Lung (tissue), 12 donors: ENCODE results near the gene MAPK4. TPM values are rescaled to one million over a fixed set of nuclear protein-coding genes. Genes with fewer than 3 reads are reported as not detected.

Experiments used
- ATAC-seq: fragments of 200-7000 bp; cut with Tn5 transposase; one replicate; pipeline ENCODE4 v1.9.1; 2020; ENCODE audit warnings: moderate number of reproducible peaks; ENCODE audit not compliant: insufficient read depth, low FRiP score
- DNase-seq, 3 donors: peaks; one replicate each; pipeline ENCODE4 v3.0.0-alpha.2; 2013 to 2017
- H3K27ac ChIP-seq, 2 donors: one replicate each; pipeline ENCODE4 v1.5.1; 2013; ENCODE audit warnings: mild to moderate bottlenecking in 2 of 2, moderate library complexity in 2 of 2, control low read depth in 1 of 2, inconsistent platforms in 1 of 2, low read depth in 1 of 2, low read length in 1 of 2
- H3K27me3 ChIP-seq, 3 donors: one replicate each; pipeline ENCODE4 v1.5.1; 2013; ENCODE audit warnings: low read length in 2 of 3; ENCODE audit not compliant: control insufficient read depth in 3 of 3, insufficient read depth in 3 of 3
- H3K36me3 ChIP-seq, 4 donors: one replicate each; pipeline ENCODE4 v1.5.1; 2013; ENCODE audit warnings: low read length in 4 of 4, mild to moderate bottlenecking in 1 of 4, moderate library complexity in 1 of 4; ENCODE audit not compliant: control insufficient read depth in 4 of 4, insufficient read depth in 4 of 4
- H3K4me1 ChIP-seq, 5 donors: one replicate each; pipeline ENCODE4 v1.5.1; 2013; ENCODE audit warnings: low read length in 5 of 5, mild to moderate bottlenecking in 2 of 5, moderate library complexity in 1 of 5; ENCODE audit not compliant: control insufficient read depth in 5 of 5, insufficient read depth in 5 of 5
- H3K4me3 ChIP-seq: one replicate; pipeline ENCODE4 v1.5.1; 2013; ENCODE audit warnings: mild to moderate bottlenecking, control low read depth, moderate library complexity
- H3K9ac ChIP-seq, 2 donors: one replicate each; pipeline ENCODE4 v1.5.1; 2013; ENCODE audit warnings: low read length in 2 of 2, control low read depth in 1 of 2; ENCODE audit not compliant: insufficient read depth in 1 of 2
- H3K9me3 ChIP-seq, 4 donors: one replicate each; pipeline ENCODE4 v1.5.1; 2013; ENCODE audit warnings: low read length in 3 of 4, mild to moderate bottlenecking in 1 of 4, moderate library complexity in 1 of 4; ENCODE audit not compliant: control insufficient read depth in 4 of 4, insufficient read depth in 3 of 4
- WGBS, 2 donors: extraction: QIAGEN DNeasy Blood & Tissue Kit; methylation state at CpG; one replicate each; pipeline ENCODE4 v1.1.7; 2013; 5-methylcytosine and 5-hydroxymethylcytosine counted together
- polyA plus RNA-seq, 2 donors: library from polyadenylated mRNA; stranded (reverse); fragments of 200-250 nt; gene quantifications; one replicate each; pipeline ENCODE4 v1.2.1, GENCODE V29; 2013
- total RNA-seq, 2 donors: library from RNA; depleted of rRNA in 1 of 2; stranded (reverse); fragments of >200 nt in 1 of 2; gene quantifications; one replicate each; pipeline ENCODE4 v1.2.1, GENCODE V29; 2014 to 2021
- TF ChIP-seq, protein P1 (sequence below): IDR thresholded peaks from 2 replicates; pipeline ENCODE4 v1.5.1; 2012; ENCODE audit warnings: mild to moderate bottlenecking; ENCODE audit errors: control extremely low read depth, extremely low read depth
- donor health status: control.
- donor health status: control.
- donor health status: Bipolar disorder and iron deficiency.
- donor health status: healthy.
- donor health status: DM: yes; HTN: yes; CAD: no.

The MAPK4 gene
- total and polyA plus RNA-seq, 4 donors, result 1.8 to 10.7 (median 3.9) TPM

DNA sequence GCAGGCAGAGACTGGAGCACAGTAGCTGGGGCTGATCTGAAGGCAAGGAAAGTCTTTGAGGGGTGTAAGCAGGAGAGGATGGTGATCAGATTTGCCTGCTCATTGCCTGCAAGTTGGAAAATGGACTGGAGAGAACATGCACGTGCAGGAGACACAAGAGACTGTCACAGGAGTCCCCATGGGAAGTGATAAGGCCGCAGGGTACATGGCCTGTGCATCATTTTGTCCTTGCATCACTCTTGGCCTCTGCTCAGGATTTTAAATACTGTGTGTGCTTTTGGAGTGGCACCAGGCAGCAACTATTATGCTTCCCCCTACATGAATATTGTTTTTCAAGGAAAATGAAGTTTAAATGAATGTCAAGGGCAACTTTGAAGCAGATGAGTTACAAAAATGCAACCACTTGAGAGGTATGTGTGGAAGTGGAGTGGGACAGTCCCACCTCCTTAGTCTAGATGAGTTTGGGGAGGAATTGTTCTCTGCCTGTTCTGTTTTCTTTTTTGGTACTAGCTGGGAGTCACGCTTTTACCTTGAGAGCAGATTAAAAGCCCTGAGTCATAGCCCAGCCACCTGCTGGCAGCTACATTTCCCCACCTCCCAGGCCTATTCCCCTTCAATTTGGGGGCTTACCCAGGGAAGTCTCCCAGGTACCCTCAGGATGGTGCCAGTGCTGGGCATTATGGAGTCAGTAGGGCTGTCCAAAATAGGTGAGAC lies 19.3 kb downstream of the MAPK4 start:
- Histone ChIP-seq H3K4me3 (no peak overlapping the region), H3K36me3 (no peaks in the 10 kb centered on the region), H3K9ac (no peak overlapping the region), H3K27ac (peak overlapping the region in 1 of 2 donors; percentile 41), H3K4me1 (peaks cover 0 to 1% (median 0%) of the 10 kb centered on the region in 5 donors), H3K9me3 (peaks cover 0 to 4% (median 0%) of the 10 kb centered on the region in 4 donors), H3K27me3 (peaks cover 0 to 4% (median 0%) of the 10 kb centered on the region in 3 donors)
- ATAC-seq (no peak), DNase-seq (no peak)
- 75 to 79% methylated on average over 3 of the region's 3 CpGs for WGBS, 2 donors
- TF ChIP-seq, protein P1, sequence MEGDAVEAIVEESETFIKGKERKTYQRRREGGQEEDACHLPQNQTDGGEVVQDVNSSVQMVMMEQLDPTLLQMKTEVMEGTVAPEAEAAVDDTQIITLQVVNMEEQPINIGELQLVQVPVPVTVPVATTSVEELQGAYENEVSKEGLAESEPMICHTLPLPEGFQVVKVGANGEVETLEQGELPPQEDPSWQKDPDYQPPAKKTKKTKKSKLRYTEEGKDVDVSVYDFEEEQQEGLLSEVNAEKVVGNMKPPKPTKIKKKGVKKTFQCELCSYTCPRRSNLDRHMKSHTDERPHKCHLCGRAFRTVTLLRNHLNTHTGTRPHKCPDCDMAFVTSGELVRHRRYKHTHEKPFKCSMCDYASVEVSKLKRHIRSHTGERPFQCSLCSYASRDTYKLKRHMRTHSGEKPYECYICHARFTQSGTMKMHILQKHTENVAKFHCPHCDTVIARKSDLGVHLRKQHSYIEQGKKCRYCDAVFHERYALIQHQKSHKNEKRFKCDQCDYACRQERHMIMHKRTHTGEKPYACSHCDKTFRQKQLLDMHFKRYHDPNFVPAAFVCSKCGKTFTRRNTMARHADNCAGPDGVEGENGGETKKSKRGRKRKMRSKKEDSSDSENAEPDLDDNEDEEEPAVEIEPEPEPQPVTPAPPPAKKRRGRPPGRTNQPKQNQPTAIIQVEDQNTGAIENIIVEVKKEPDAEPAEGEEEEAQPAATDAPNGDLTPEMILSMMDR, result no peak

DNA sequence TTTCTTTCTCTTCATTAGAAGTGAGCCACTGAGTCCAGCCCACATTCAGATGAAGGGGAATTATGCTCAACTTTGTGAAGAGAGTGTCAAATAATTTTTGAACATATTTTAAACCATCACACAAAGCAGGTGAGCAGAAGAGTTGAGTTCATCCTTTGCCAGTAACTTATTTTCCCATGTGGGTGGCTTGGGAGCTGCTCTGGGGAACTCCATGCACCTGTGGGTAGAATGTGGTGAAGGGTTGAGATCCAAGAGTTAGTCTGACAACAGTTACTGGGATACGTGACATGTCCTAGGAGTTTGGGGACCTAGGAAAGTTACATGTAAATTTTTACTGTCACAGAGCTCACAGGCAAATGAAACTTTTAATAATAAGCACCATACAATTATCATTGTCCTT lies 21.6 kb downstream of the MAPK4 start:
- Histone ChIP-seq H3K27me3 (no peaks in the 10 kb centered on the region), H3K9ac (no peak overlapping the region), H3K4me3 (no peak overlapping the region), H3K27ac (no peak overlapping the region), H3K4me1 (peaks cover 0 to 1% (median 0%) of the 10 kb centered on the region in 5 donors), H3K9me3 (peaks cover 0 to 4% (median 0%) of the 10 kb centered on the region in 4 donors), H3K36me3 (no peaks in the 10 kb centered on the region)
- DNase-seq (no peak), ATAC-seq (no peak)
- 91 to 93% methylated on average over 1 of the region's 1 CpG for WGBS, 2 donors
- TF ChIP-seq, protein P1, result no peak

DNA sequence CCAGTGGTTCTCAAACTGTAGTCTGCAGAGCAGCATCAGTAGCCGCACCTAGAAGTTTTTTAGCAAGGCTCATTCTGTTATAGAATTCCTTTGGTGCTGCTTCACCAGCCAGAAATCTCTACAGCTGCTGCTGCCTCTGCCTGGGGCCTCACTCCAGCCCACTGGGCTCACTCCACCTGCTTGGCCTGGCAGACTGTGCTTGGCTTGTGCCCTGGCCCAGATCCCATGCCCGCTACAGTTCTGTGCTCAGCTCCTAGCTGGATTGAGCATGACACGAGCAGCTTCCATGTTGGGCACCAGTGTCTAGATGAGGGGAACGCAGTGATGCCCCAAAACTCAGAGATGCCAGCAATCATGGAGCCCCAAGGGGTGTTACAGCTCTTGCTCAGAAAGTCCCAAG lies 22.6 kb downstream of the MAPK4 start:
- Histone ChIP-seq H3K27me3 (no peaks in the 10 kb centered on the region), H3K4me3 (no peak overlapping the region), H3K9me3 (peaks cover 0 to 4% (median 0%) of the 10 kb centered on the region in 4 donors), H3K27ac (no peak overlapping the region), H3K9ac (no peak overlapping the region), H3K4me1 (peaks cover 0 to 1% (median 0%) of the 10 kb centered on the region in 5 donors), H3K36me3 (no peaks in the 10 kb centered on the region)
- DNase-seq (no peak), ATAC-seq (no peak)
- WGBS, 2 donors, result 91% methylated on average over 4 of the region's 4 CpGs
- TF ChIP-seq, protein P1, result no peak

DNA sequence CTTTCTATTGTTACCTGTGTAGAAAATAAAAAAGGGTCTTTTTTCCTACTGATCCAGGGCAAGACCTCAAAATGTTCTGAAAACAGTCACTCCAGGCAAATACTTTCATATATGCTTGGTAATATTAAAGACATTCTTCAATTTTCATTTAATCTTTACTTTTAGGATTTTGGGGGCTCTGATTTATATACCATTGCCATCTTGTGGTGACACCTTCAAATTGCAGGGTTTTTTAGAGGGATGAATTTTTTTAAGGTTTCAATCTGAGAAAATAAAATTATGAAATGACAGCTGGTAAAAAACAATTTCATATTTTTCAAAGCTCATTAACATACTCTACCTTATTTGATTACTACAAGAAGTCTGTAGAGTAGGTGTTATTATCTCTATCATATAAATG lies 26.8 kb downstream of the MAPK4 start:
- no peak overlapping the region for H3K9ac ChIP-seq
- H3K9me3 ChIP-seq, result peaks cover 0 to 5% (median 0%) of the 10 kb centered on the region in 4 donors
- H3K27me3 ChIP-seq, result no peaks in the 10 kb centered on the region
- H3K4me1 ChIP-seq, result no peaks in the 10 kb centered on the region
- TF ChIP-seq, protein P1, result no peak
- no peak overlapping the region for H3K4me3 ChIP-seq
- DNase-seq (no peak), ATAC-seq (no peak)
- H3K36me3 ChIP-seq, result no peaks in the 10 kb centered on the region
- no peak overlapping the region for H3K27ac ChIP-seq
